ENCODE data around the gene APEX1. TPM values are rescaled to one million over a fixed set of nuclear protein-coding genes. Genes with fewer than 3 reads are reported as not detected.

The APEX1 gene
- 100 to 1,000 TPM; 186 to 193 TPM for total RNA-seq

DNA sequence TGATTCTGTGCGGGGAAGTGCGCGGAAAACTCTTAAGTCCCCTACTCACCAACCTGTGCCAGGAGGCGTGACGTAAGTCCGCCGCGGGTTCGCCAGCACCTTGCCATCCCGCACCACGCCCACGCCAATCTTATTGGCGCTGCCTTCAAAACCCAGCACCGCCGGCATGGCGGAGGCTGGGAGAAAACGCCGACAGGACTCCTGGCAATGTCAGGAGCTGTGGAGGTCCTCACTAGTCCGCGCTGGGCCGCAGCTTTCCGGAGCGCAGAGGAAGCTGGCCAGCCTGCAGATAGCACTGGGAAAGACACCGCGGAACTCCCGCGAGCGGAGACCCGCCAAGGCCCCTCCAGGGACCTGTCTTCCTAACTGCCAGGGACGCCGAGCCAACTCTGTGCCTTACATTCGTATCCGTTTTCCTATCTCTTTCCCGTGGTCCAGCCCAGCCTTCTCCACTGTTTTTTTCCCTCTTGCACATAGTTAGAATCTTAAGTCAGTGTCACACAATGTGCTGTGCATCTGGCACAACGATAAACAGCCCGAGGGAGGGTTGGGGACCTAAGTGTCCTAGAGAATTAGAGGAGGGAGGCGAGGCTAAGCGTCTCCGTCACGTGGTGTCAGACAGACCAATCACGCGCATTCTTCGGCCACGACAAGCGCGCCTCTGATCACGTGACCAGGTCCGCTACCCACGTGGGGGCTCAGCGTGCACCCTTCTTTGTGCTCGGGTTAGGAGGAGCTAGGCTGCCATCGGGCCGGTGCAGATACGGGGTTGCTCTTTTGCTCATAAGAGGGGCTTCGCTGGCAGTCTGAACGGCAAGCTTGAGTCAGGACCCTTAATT is at the start of gene APEX1, which contains the start of gene OSGEP:
Gene APEX1 (plus strand): TSS at position 711 of the 839 bp plus-strand sequence. CDS start 420 bp downstream, outside the sequence.
Gene OSGEP (minus strand): TSS at position 297 of the 839 bp plus-strand sequence. CDS start 129 bp downstream, at position 168.
- intact Hi-C loops (cut with micrococcal nuclease) = loop anchor here (1.0 to 10.0 kb wide), 9 partner anchors 15 to 650 kb away; partner anchors contain the start of genes CCNB1IP1, PARP2, PNP and TEP1
- no peaks in the 10 kb centered on the region for H3K27me3 Mint-ChIP-seq
- no peak within 1 kb of the TSS for H3K27ac Mint-ChIP-seq
- peaks cover 22% of the 10 kb centered on the region for H3K4me1 Mint-ChIP-seq (ENCODE audit: low read depth)
- peak within 1 kb of the TSS; percentile 13 for H3K4me3 Mint-ChIP-seq
- H3K9me3 Mint-ChIP-seq = no peaks in the 10 kb centered on the region
- peak; percentile 99 for DNase-seq
- CTCF ChIA-PET = interaction anchor here (0.7 to 4.3 kb wide), 9 partner anchors 11 to 516 kb away, joined by 3 to 29 read pairs (median 6); partner anchors contain the start of genes PARP2, PNP and TEP1
- POLR2A ChIA-PET = interaction anchor here (0.6 to 4.6 kb wide), 12 partner anchors 9 to 229 kb away, joined by 3 to 66 read pairs (median 6); partner anchors contain the start of genes PARP2, PNP and TEP1
- H3K36me3 Mint-ChIP-seq = peaks cover 29% of the 10 kb centered on the region

DNA sequence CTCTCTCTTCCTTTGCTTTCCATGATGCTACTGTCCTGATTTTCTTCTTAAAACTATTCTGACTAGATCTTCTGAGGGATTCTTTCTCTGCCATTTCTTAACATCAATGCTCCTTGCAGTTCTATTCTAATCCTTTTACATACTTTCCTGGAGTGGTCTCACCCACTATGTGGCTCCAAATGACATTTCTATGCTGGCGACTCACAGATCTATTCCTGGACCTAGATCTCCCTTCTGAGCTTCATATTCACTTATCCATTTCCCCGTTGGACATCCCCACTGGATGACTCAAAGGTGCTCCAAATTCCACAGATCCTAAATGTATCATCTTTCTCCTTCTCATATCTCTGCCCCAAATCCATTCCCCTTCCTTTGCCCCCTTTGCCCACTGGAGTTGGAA is 45.8 kb upstream of the APEX1 start:
- H3K4me3 Mint-ChIP-seq = no peak overlapping the region
- POLR2A ChIA-PET = no interaction called here
- no peaks in the 10 kb centered on the region for H3K9me3 Mint-ChIP-seq
- no peaks in the 10 kb centered on the region for H3K27me3 Mint-ChIP-seq
- CTCF ChIA-PET = interaction anchor here (0.7 kb wide), 1 partner anchor 606 kb away, joined by 4 read pairs; no protein-coding TSS in a partner anchor
- peaks cover 43% of the 10 kb centered on the region for H3K4me1 Mint-ChIP-seq (ENCODE audit: low read depth)
- H3K36me3 Mint-ChIP-seq = peaks cover 21% of the 10 kb centered on the region
- peak overlapping the region; percentile 14 for H3K27ac Mint-ChIP-seq
- intact Hi-C loops (cut with micrococcal nuclease) = no loop called here
- no peak for DNase-seq

DNA sequence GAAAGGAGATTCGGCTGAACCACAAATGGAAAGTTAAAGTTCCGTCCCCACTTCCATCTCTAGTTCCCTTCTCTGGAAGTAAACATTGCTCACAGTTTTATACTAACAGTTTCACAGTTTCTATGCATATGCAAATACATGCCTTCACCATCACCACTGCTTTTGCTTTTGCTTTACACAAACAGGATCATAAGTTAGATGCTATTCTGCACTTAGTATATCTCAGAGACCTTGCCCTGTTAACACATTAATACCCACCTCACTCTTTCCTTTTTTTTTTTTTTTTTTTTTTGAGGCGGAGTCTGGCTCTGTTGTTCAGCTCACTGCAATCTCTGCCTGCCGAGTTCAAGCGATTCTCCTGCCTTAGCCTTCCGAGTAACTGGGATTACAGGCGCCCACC is 42.6 kb upstream of the APEX1 start:
- intact Hi-C loops (cut with micrococcal nuclease) = loop anchor here (2.0 to 5.0 kb wide), 3 partner anchors 120 to 268 kb away; no protein-coding TSS in a partner anchor
- peak overlapping the region; percentile 93 for H3K4me3 Mint-ChIP-seq
- DNase-seq = no peak

DNA sequence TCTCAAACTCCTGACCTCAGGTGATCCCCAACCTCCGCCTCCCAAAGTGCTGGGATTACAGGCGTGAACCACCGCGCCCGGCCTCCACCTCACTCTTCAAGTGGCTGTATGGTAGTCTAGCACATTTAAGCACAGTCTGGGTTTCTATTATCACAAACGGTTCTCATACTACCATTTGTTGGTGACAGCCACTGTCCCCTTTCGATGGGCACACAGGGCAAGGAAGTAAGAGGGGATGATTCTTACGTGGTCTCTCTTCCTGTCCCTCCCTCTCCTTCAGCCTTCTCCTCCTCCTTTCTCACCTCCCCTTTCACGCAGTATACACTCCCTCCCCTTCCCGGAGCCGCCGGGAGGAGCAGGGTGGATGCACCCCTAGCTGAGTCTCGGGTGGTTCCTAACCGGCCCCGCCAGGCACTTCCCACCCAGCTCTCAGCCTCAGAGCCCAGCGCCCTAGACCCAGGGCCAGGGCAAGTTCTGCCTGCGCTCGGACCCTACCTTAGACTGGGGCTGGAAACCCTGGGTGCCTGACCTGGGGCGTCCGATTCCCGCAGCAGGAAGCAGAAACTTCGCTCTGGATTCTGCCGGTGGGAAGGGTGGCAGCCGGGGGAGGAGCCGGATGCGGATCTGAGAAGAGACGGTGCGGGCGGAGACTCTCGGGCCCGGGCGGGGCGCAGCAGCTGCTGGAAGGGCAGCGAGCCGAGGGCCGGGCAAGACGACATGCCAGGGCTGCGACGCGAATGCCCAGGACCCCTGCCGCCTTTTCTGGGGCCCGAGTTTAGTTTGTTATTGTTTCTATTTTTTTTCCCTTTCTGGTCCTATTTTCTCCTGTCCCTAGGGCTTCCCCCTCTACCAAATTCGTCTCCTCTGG is 41.9 kb upstream of the APEX1 start, which contains the start of gene TEP1:
Gene TEP1 (minus strand): TSS at position 626 of the 868 bp plus-strand sequence. CDS start 5,062 bp downstream, outside the sequence.
- H3K36me3 Mint-ChIP-seq = peaks cover 5% of the 10 kb centered on the region
- H3K27ac Mint-ChIP-seq = peak within 1 kb of the TSS; percentile 96
- no peaks in the 10 kb centered on the region for H3K27me3 Mint-ChIP-seq
- no peaks in the 10 kb centered on the region for H3K9me3 Mint-ChIP-seq
- intact Hi-C loops (cut with micrococcal nuclease) = loop anchor here (1.0 to 5.0 kb wide), 8 partner anchors 12 to 268 kb away; partner anchors contain the start of genes OSGEP, PARP2 and PNP
- ChIA-PET POLR2A (interaction anchor here (0.6 to 3.6 kb wide), 5 partner anchors 9 to 70 kb away, joined by 3 to 16 read pairs (median 5); partner anchors contain the start of genes APEX1, OSGEP and PARP2), CTCF (interaction anchor here (0.7 to 2.0 kb wide), 9 partner anchors 8 to 268 kb away, joined by 3 to 10 read pairs (median 5); partner anchors contain the start of genes APEX1, CCNB1IP1, OSGEP and PNP)
- H3K4me3 Mint-ChIP-seq = peak within 1 kb of the TSS; percentile 93
- peaks cover 40% of the 10 kb centered on the region for H3K4me1 Mint-ChIP-seq (ENCODE audit: low read depth)
- DNase-seq = peak; percentile 87

More for the DNA sequence above, 42.6 kb upstream of the APEX1 start:
- Mint-ChIP-seq H3K27me3 (no peaks in the 10 kb centered on the region), H3K4me1 (ENCODE audit: low read depth) (peaks cover 37% of the 10 kb centered on the region), H3K9me3 (no peaks in the 10 kb centered on the region), H3K27ac (peak overlapping the region; percentile 96), H3K36me3 (peaks cover 11% of the 10 kb centered on the region)
- CTCF ChIA-PET = interaction anchor here (0.7 to 2.0 kb wide), 7 partner anchors 8 to 269 kb away, joined by 3 to 7 read pairs (median 3); partner anchors contain the start of genes CCNB1IP1 and PARP2
- POLR2A ChIA-PET = interaction anchor here (0.6 to 3.6 kb wide), 4 partner anchors 8 to 69 kb away, joined by 3 to 16 read pairs (median 10); partner anchors contain the start of genes APEX1, OSGEP and PARP2

DNA sequence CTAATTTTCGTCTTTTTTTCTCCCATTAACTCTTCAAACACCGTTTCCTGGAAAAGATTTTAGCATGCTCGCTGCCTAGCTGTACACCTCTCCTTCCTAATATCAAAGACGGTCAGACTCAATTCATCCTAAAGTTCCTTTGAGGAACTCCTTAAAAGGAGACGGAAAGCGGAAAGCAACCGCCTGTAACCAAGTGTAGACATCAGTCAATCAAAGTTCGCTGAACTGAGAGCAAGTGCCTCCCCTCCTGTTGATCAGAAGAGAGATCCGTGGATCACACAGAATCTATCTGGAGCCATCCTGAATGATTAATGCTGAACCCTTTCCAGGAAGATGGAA is 41.3 kb upstream of the APEX1 start:
- Mint-ChIP-seq H3K4me3 (peak overlapping the region; percentile 93), H3K4me1 (ENCODE audit: low read depth) (peaks cover 40% of the 10 kb centered on the region), H3K27ac (peak overlapping the region; percentile 96), H3K27me3 (no peaks in the 10 kb centered on the region), H3K36me3 (peaks cover 3% of the 10 kb centered on the region), H3K9me3 (no peaks in the 10 kb centered on the region)
- ChIA-PET POLR2A (interaction anchor here (0.7 to 3.6 kb wide), 4 partner anchors 9 to 71 kb away, joined by 3 to 16 read pairs (median 10); partner anchors contain the start of genes APEX1, OSGEP and PARP2), CTCF (interaction anchor here (1.0 to 2.0 kb wide), 10 partner anchors 9 to 268 kb away, joined by 3 to 10 read pairs (median 6); partner anchors contain the start of genes APEX1, CCNB1IP1, OSGEP and PNP)
- intact Hi-C loops (cut with micrococcal nuclease) = loop anchor here (1.0 to 5.0 kb wide), 8 partner anchors 12 to 267 kb away; partner anchors contain the start of genes OSGEP, PARP2 and PNP
- peak; percentile 42 for DNase-seq

GRCh38 chr14:20415782-20416206 is 39.2 kb upstream of the APEX1 start:
- peak; percentile 20 for DNase-seq
- H3K9me3 Mint-ChIP-seq = no peaks in the 10 kb centered on the region
- ChIA-PET POLR2A (interaction anchor here (0.6 to 1.7 kb wide), 5 partner anchors 10 to 190 kb away, joined by 3 to 7 read pairs (median 6); partner anchors contain the start of genes APEX1, OSGEP, PARP2 and PNP), CTCF (interaction anchor here (0.7 to 2.4 kb wide), 34 partner anchors 9 to 194 kb away, joined by 3 to 29 read pairs (median 5); partner anchors contain the start of genes APEX1, KLHL33, OSGEP and PARP2)
- H3K4me1 Mint-ChIP-seq (ENCODE audit: low read depth) = peaks cover 31% of the 10 kb centered on the region
- H3K4me3 Mint-ChIP-seq = no peak overlapping the region
- H3K27me3 Mint-ChIP-seq = no peaks in the 10 kb centered on the region
- H3K36me3 Mint-ChIP-seq = peaks cover 3% of the 10 kb centered on the region
- peak overlapping the region; percentile 0 for H3K27ac Mint-ChIP-seq
- intact Hi-C loops (cut with micrococcal nuclease) = no loop called here

DNA sequence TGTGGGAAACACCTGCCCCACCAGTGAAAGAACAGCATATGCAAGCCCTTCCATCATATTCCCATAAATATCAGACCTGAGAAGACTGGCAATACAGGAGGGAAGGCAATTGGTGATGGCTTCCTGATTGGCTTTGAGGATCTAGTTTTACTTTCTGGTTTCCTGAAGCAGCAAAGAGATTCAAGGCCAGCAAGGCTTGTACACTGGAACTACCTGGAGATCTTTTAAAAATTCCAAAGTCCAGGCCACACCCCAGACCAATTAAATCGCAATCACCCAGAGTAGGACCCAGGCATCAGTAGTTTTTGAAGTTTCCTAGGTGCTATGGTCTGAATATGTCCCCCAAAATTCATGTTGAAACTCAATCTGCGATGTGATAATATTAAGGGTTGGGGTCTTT is 38.8 kb upstream of the APEX1 start:
- Mint-ChIP-seq H3K4me1 (ENCODE audit: low read depth) (peaks cover 26% of the 10 kb centered on the region), H3K4me3 (no peak overlapping the region), H3K9me3 (no peaks in the 10 kb centered on the region), H3K36me3 (peaks cover under 1% of the 10 kb centered on the region), H3K27me3 (no peaks in the 10 kb centered on the region), H3K27ac (no peak overlapping the region)
- CTCF ChIA-PET = interaction anchor here (0.7 to 2.4 kb wide), 32 partner anchors 9 to 194 kb away, joined by 3 to 29 read pairs (median 5); partner anchors contain the start of genes APEX1, KLHL33, OSGEP and PARP2
- intact Hi-C loops (cut with micrococcal nuclease) = no loop called here
- DNase-seq = no peak
- POLR2A ChIA-PET = interaction anchor here (0.8 to 1.7 kb wide), 3 partner anchors 39 to 73 kb away, joined by 6 to 7 read pairs (median 7); partner anchors contain the start of genes APEX1, OSGEP, PARP2 and PNP

- CTCF ChIA-PET = interaction anchor here (0.7 to 1.0 kb wide), 3 partner anchors 52 to 337 kb away, joined by 3 to 4 read pairs (median 4); partner anchors contain the start of gene PNP
- Mint-ChIP-seq H3K9me3 (no peaks in the 10 kb centered on the region), H3K36me3 (no peaks in the 10 kb centered on the region), H3K4me1 (ENCODE audit: low read depth) (peaks cover 17% of the 10 kb centered on the region), H3K27ac (no peak overlapping the region), H3K4me3 (no peak overlapping the region), H3K27me3 (no peaks in the 10 kb centered on the region)
- no peak for DNase-seq
- intact Hi-C loops (cut with micrococcal nuclease) = no loop called here
- POLR2A ChIA-PET = interaction anchor here (0.6 to 0.8 kb wide), 3 partner anchors 38 to 1060 kb away, joined by 3 to 7 read pairs (median 3); partner anchors contain the start of genes APEX1 and OSGEP
These were observed 37.5 kb upstream of the APEX1 start for GRCh38 chr14:20417250-20418186.

GRCh38 chr14:20418501-20418909 is 36.5 kb upstream of the APEX1 start:
- ChIA-PET POLR2A (no interaction called here), CTCF (no interaction called here)
- Mint-ChIP-seq H3K4me1 (ENCODE audit: low read depth) (peaks cover 17% of the 10 kb centered on the region), H3K9me3 (no peaks in the 10 kb centered on the region), H3K4me3 (no peak overlapping the region), H3K27ac (no peak overlapping the region), H3K27me3 (no peaks in the 10 kb centered on the region), H3K36me3 (no peaks in the 10 kb centered on the region)
- DNase-seq = no peak
- intact Hi-C loops (cut with micrococcal nuclease) = no loop called here

DNA sequence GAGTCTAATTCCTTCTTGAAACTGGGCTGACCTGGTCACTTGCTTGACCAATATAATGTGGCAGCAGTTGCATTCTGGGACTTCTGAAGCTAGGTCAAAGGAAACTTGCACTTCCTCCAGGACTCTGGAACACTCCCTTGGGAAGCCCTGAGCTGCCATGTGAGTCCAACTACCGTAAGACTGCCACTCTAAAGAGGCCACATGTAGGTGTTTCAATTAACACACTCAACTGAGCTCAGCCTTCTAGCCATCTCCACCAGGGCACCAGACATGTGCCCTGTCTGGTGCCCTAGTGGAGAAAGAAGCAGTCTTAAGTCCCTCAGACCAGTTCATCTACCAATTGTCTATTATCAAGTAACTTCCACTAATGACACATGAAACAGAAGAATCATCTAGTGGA is 35.6 kb upstream of the APEX1 start:
- H3K36me3 Mint-ChIP-seq = no peaks in the 10 kb centered on the region
- H3K9me3 Mint-ChIP-seq = no peaks in the 10 kb centered on the region
- DNase-seq = no peak
- no peaks in the 10 kb centered on the region for H3K27me3 Mint-ChIP-seq
- no peak overlapping the region for H3K27ac Mint-ChIP-seq
- H3K4me1 Mint-ChIP-seq (ENCODE audit: low read depth) = peaks cover 11% of the 10 kb centered on the region
- POLR2A ChIA-PET = interaction anchor here (0.7 kb wide), 2 partner anchors 51 to 554 kb away, joined by 3 to 5 read pairs; no protein-coding TSS in a partner anchor
- intact Hi-C loops (cut with micrococcal nuclease) = no loop called here
- CTCF ChIA-PET = no interaction called here
- H3K4me3 Mint-ChIP-seq = no peak overlapping the region
